Measurements from ENCODE around the gene SLC6A11. TPM values are rescaled to one million over a fixed set of nuclear protein-coding genes. Genes with fewer than 3 reads are reported as not detected.

SLC6A11 gene
- total and polyA plus RNA-seq, 2 donors (not counting 3 experiments of a cell fraction or from before 2014, with no cell fraction given), result not detected

DNA sequence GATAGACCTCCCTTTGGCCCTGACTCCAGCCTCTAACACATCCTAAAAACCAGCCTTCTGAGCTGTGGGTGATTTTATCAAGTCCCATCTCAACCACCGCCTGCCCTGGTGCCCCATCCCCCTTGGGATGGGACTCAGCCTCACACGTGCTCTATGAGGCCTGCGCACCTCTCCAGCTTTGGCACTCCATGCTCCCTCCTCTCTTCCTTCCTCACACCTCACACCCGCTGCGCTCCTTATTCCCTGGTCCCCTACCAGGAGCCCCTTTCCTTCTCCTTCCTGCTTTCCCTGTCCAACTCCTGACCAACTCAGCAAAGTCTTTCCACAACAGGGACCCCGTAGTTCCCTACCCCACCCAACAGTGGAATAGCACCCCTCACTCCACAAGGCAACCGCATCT lies 158.1 kb downstream of the SLC6A11 start:
- Histone ChIP-seq H3K9me3 (replicated peaks; ENCODE audit: control insufficient read depth, insufficient read depth, low read length) (no peaks in the 10 kb centered on the region), H3K9ac (replicated peaks; ENCODE audit: extremely low read depth, insufficient read depth, low read length) (no peak overlapping the region), H3K4me3 (replicated peaks in 1 of 3; ENCODE audit: insufficient read depth in 1 of 3, low read depth in 1 of 3, low read length in 3 of 3) (no peak overlapping the region), H3K27me3 (ENCODE audit: control insufficient read depth in 2 of 2, insufficient read depth in 2 of 2, low read length in 2 of 2) (no peaks in the 10 kb centered on the region), H3K4me1 (ENCODE audit: control insufficient read depth, extremely low read depth, insufficient read depth, low read length) (no peaks in the 10 kb centered on the region), H3K9me1 (replicated peaks; ENCODE audit: control insufficient read depth, extremely low read depth, insufficient read depth, low read length) (no peaks in the 10 kb centered on the region), H4K20me1 (replicated peaks; ENCODE audit: control insufficient read depth, extremely low read depth, insufficient read depth, low read length) (no peaks in the 10 kb centered on the region), H3K36me3 (ENCODE audit: control insufficient read depth in 2 of 2, extremely low read depth in 1 of 2, insufficient read depth in 2 of 2, low read length in 2 of 2) (no peaks in the 10 kb centered on the region), H3K4me2 (ENCODE audit: insufficient read depth, low read length) (no peak overlapping the region), H3K27ac (ENCODE audit: insufficient read depth, low read depth, low read length) (no peak overlapping the region), H2AFZ (ENCODE audit: low read depth, low read length) (no peak overlapping the region), H3K79me2 (ENCODE audit: control insufficient read depth, insufficient read depth, low read length) (no peaks in the 10 kb centered on the region)
- dilution Hi-C loops (cut with MboI; ENCODE audit: extremely low pct_ligation_motif_present, low sequenced_read_pairs), result no loop called here
- no peak for TF ChIP-seq GATA2 (IDR thresholded peaks at IDR 0.05; ENCODE audit: insufficient read depth, insufficient read length, low read depth, low read length)
- no peak for TF ChIP-seq CTCF (IDR thresholded peaks at IDR 0.05; ENCODE audit: extremely low read depth in 1 of 2, insufficient read depth in 1 of 2, low read depth in 1 of 2, low read length in 2 of 2)
- TF ChIP-seq MYC (IDR thresholded peaks at IDR 0.05; ENCODE audit: low read depth, low read length), result no peak
- no peak for TF ChIP-seq POLR2A (IDR thresholded peaks at IDR 0.05; ENCODE audit: low read depth, low read length)
- TF ChIP-seq FOS (IDR thresholded peaks at IDR 0.05; ENCODE audit: borderline replicate concordance, insufficient read depth, low read length), result no peak
- no peak for TF ChIP-seq POLR2AphosphoS5 (IDR thresholded peaks at IDR 0.05; ENCODE audit: insufficient read depth, low read depth, low read length)
- no peak for TF ChIP-seq EZH2 (IDR thresholded peaks at IDR 0.05; ENCODE audit: borderline replicate concordance, low read depth, low read length, severe bottlenecking)
- TF ChIP-seq, protein P1, sequence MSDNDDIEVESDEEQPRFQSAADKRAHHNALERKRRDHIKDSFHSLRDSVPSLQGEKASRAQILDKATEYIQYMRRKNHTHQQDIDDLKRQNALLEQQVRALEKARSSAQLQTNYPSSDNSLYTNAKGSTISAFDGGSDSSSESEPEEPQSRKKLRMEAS (IDR thresholded peaks at IDR 0.05; ENCODE audit: insufficient read depth, insufficient read length), result no peak
- no peak for TF ChIP-seq JUN (IDR thresholded peaks at IDR 0.05; ENCODE audit: borderline replicate concordance, insufficient read depth, insufficient read length, low read depth)
- intact Hi-C loops (cut with micrococcal nuclease), result no loop called here
- FAIRE-seq (no peak), DNase-seq (ENCODE audit: low read depth, low spot score) (no peak)
- CTCF ChIA-PET, result no interaction called here
- no TSS peak for BruUV-seq (replicated peaks)
- POLR2A ChIA-PET, result no interaction called here
